ENCODE measurements around the gene TUB. TPM values are rescaled to one million over a fixed set of nuclear protein-coding genes. Genes with fewer than 3 reads are reported as not detected.

TUB gene
- polyA plus RNA-seq, 1 donor (not counting 4 experiments of a cell fraction or from before 2014, with no cell fraction given) = 0.84 TPM

GRCh38 chr11:8071616-8072581 lies 9.1 kb upstream of the TUB start:
- peaks cover 7% of the 10 kb centered on the region for H3K27me3 ChIP-seq (ENCODE audit: control insufficient read depth, extremely low read depth, insufficient read depth, low read length)
- H3K9me1 ChIP-seq (ENCODE audit: control insufficient read depth, extremely low read depth, insufficient read depth, low read length) = no peaks in the 10 kb centered on the region
- no peaks in the 10 kb centered on the region for H3K9me3 ChIP-seq (ENCODE audit: control insufficient read depth, low read depth, low read length)
- no peak overlapping the region for H3K9ac ChIP-seq (ENCODE audit: control insufficient read depth, extremely low read depth, insufficient read depth, low read length)
- H3K27ac ChIP-seq (ENCODE audit: control insufficient read depth, insufficient read depth, low read length) = no peak overlapping the region
- no peaks in the 10 kb centered on the region for H3K4me1 ChIP-seq (ENCODE audit: control insufficient read depth, extremely low read depth, insufficient read depth, low read length)
- dilution Hi-C loops (cut with MboI; ENCODE audit: extremely low pct_ligation_motif_present, low sequenced_read_pairs) = no loop called here
- TF ChIP-seq EZH2 (IDR thresholded peaks at IDR 0.05; ENCODE audit: low read length) = no peak
- TF ChIP-seq, protein P1, sequence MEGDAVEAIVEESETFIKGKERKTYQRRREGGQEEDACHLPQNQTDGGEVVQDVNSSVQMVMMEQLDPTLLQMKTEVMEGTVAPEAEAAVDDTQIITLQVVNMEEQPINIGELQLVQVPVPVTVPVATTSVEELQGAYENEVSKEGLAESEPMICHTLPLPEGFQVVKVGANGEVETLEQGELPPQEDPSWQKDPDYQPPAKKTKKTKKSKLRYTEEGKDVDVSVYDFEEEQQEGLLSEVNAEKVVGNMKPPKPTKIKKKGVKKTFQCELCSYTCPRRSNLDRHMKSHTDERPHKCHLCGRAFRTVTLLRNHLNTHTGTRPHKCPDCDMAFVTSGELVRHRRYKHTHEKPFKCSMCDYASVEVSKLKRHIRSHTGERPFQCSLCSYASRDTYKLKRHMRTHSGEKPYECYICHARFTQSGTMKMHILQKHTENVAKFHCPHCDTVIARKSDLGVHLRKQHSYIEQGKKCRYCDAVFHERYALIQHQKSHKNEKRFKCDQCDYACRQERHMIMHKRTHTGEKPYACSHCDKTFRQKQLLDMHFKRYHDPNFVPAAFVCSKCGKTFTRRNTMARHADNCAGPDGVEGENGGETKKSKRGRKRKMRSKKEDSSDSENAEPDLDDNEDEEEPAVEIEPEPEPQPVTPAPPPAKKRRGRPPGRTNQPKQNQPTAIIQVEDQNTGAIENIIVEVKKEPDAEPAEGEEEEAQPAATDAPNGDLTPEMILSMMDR (optimal IDR thresholded peaks at IDR 0.05 in 1 of 3, IDR thresholded peaks at IDR 0.05 in 1 of 3, conservative IDR thresholded peaks at IDR 0.05 in 1 of 3; ENCODE audit: extremely low read depth in 1 of 3, insufficient read depth in 2 of 3, low read length in 3 of 3) = no peak
- H3K4me3 ChIP-seq (ENCODE audit: control insufficient read depth in 2 of 3, extremely low read depth in 1 of 3, insufficient read depth in 2 of 3, low read depth in 1 of 3, low read length in 3 of 3) = no peak overlapping the region
- no peak for FAIRE-seq
- no peak for DNase-seq (ENCODE audit: low read depth, low spot score)
- no peak overlapping the region for H2AFZ ChIP-seq (ENCODE audit: control insufficient read depth, low read length)
- H3K4me2 ChIP-seq (ENCODE audit: control insufficient read depth, extremely low read depth, insufficient read depth, low read depth, low read length) = no peak overlapping the region
- H3K79me2 ChIP-seq (ENCODE audit: control insufficient read depth, insufficient read depth, low read length) = no peaks in the 10 kb centered on the region
- H4K20me1 ChIP-seq (ENCODE audit: control insufficient read depth, extremely low read depth, insufficient read depth, low read length) = no peaks in the 10 kb centered on the region
- no peaks in the 10 kb centered on the region for H3K36me3 ChIP-seq (ENCODE audit: control insufficient read depth in 2 of 2, extremely low read depth in 1 of 2, insufficient read depth in 2 of 2, low read length in 2 of 2)

GRCh38 chr11:8075119-8075726 lies 5.8 kb upstream of the TUB start:
- Histone ChIP-seq H2AFZ (ENCODE audit: control insufficient read depth, low read length) (no peak overlapping the region), H3K79me2 (ENCODE audit: control insufficient read depth, insufficient read depth, low read length) (no peaks in the 10 kb centered on the region), H3K27ac (ENCODE audit: control insufficient read depth, insufficient read depth, low read length) (no peak overlapping the region), H4K20me1 (ENCODE audit: control insufficient read depth, extremely low read depth, insufficient read depth, low read length) (no peaks in the 10 kb centered on the region), H3K4me3 (ENCODE audit: control insufficient read depth in 2 of 3, extremely low read depth in 1 of 3, insufficient read depth in 2 of 3, low read depth in 1 of 3, low read length in 3 of 3) (no peak overlapping the region), H3K4me1 (ENCODE audit: control insufficient read depth, extremely low read depth, insufficient read depth, low read length) (no peaks in the 10 kb centered on the region), H3K36me3 (ENCODE audit: control insufficient read depth in 2 of 2, extremely low read depth in 1 of 2, insufficient read depth in 2 of 2, low read length in 2 of 2) (no peaks in the 10 kb centered on the region), H3K9ac (ENCODE audit: control insufficient read depth, extremely low read depth, insufficient read depth, low read length) (no peak overlapping the region), H3K9me3 (ENCODE audit: control insufficient read depth, low read depth, low read length) (no peaks in the 10 kb centered on the region), H3K9me1 (ENCODE audit: control insufficient read depth, extremely low read depth, insufficient read depth, low read length) (no peaks in the 10 kb centered on the region), H3K27me3 (ENCODE audit: control insufficient read depth, extremely low read depth, insufficient read depth, low read length) (peaks cover 7% of the 10 kb centered on the region), H3K4me2 (ENCODE audit: control insufficient read depth, extremely low read depth, insufficient read depth, low read depth, low read length) (no peak overlapping the region)
- DNase-seq (ENCODE audit: low read depth, low spot score) = no peak
- no peak for FAIRE-seq
- dilution Hi-C loops (cut with MboI; ENCODE audit: extremely low pct_ligation_motif_present, low sequenced_read_pairs) = no loop called here
- TF ChIP-seq EZH2 (IDR thresholded peaks at IDR 0.05; ENCODE audit: low read length) = no peak
- TF ChIP-seq, protein P1 (optimal IDR thresholded peaks at IDR 0.05 in 1 of 3, IDR thresholded peaks at IDR 0.05 in 1 of 3, conservative IDR thresholded peaks at IDR 0.05 in 1 of 3; ENCODE audit: extremely low read depth in 1 of 3, insufficient read depth in 2 of 3, low read length in 3 of 3) = no peak

Data from keratinocyte (primary cell).